ENCODE measurements around the gene BICD2. TPM values are rescaled to one million over a fixed set of nuclear protein-coding genes. Genes with fewer than 3 reads are reported as not detected.
A peak's percentile ranks its signal among the peaks of the same experiment; 100 is the strongest.

Gene BICD2
- total and polyA plus RNA-seq, 2 donors (not counting 1 experiment from before 2014, with no cell fraction given): 9.1 to 35.8 TPM

DNA sequence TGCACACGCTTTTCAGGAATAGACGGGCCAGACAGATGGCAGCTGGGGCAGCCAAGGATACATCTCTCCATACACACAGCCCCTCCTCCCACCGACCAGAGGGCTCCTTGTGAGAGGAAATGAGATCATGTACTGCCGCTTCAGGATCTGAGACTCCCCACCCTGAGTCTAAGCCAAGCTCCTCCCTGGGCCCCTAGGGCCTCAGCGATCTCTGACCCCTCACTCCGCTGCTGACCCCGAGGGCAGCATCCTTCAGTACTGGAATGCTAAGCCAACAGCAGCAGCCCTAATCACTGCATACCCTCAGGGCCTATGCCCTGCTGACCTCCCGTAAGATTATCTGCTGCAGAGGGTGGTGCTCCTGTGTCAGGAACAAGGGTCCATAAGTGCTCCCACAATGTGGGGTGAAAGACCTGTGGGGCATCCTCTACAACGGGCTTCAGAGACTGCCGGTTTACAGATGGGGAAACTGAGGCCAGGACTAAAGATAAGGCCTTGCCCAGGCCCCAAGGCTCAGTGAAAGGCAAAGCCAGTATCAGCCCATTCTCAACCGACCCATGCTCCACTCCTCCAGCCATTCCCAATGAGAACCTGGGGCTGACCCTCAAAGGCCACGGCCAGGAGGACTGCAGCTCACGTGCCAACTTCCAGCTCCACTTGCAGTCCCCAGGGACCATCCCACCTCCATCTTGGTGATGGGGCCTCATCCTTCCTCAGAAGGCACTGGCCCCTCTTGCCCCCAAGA is 37.5 kb downstream of the BICD2 start:
- peak in 1 of 2 donors; percentile 37 for DNase-seq (ENCODE audit: low read depth in 2 of 2)
- Histone ChIP-seq H2AFZ (ENCODE audit: low read length) (no peak overlapping the region), H3K79me2 (ENCODE audit: control insufficient read depth, insufficient read depth, low read length) (peaks cover 35% of the 10 kb centered on the region), H3K4me3 (replicated peaks in 1 of 4; ENCODE audit: control extremely low read depth in 1 of 4, insufficient read depth in 1 of 4, low read depth in 3 of 4, low read length in 4 of 4) (no peak overlapping the region), H3K27me3 (ENCODE audit: control insufficient read depth, insufficient read depth, low read length) (no peaks in the 10 kb centered on the region), H4K20me1 (ENCODE audit: control insufficient read depth, extremely low read depth, insufficient read depth, low read length) (no peaks in the 10 kb centered on the region), H3K4me1 (ENCODE audit: control insufficient read depth, extremely low read depth, insufficient read depth, low read length) (peaks cover 9% of the 10 kb centered on the region), H3K9ac (ENCODE audit: insufficient read depth, low read length) (no peak overlapping the region), H3K36me3 (ENCODE audit: control insufficient read depth, insufficient read depth, low read length) (peaks cover 11% of the 10 kb centered on the region), H3K4me2 (ENCODE audit: extremely low read depth, insufficient read depth, low read length) (no peak overlapping the region), H3K9me3 (ENCODE audit: control insufficient read depth, insufficient read depth, low read depth, low read length) (no peaks in the 10 kb centered on the region), H3K27ac (ENCODE audit: insufficient read depth, low read length) (no peak overlapping the region)
- TF ChIP-seq EZH2 (IDR thresholded peaks at IDR 0.05; ENCODE audit: low read length, missing control alignments): no peak
- TF ChIP-seq, protein P1, sequence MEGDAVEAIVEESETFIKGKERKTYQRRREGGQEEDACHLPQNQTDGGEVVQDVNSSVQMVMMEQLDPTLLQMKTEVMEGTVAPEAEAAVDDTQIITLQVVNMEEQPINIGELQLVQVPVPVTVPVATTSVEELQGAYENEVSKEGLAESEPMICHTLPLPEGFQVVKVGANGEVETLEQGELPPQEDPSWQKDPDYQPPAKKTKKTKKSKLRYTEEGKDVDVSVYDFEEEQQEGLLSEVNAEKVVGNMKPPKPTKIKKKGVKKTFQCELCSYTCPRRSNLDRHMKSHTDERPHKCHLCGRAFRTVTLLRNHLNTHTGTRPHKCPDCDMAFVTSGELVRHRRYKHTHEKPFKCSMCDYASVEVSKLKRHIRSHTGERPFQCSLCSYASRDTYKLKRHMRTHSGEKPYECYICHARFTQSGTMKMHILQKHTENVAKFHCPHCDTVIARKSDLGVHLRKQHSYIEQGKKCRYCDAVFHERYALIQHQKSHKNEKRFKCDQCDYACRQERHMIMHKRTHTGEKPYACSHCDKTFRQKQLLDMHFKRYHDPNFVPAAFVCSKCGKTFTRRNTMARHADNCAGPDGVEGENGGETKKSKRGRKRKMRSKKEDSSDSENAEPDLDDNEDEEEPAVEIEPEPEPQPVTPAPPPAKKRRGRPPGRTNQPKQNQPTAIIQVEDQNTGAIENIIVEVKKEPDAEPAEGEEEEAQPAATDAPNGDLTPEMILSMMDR (conservative IDR thresholded peaks at IDR 0.05 in 1 of 2, IDR thresholded peaks at IDR 0.05 in 1 of 2; ENCODE audit: low read depth in 1 of 2, low read length in 2 of 2): no peak

- no peaks in the 10 kb centered on the region for H4K20me1 ChIP-seq (ENCODE audit: control insufficient read depth, extremely low read depth, insufficient read depth, low read length)
- peaks cover 9% of the 10 kb centered on the region for H3K4me1 ChIP-seq (ENCODE audit: control insufficient read depth, extremely low read depth, insufficient read depth, low read length)
- DNase-seq (ENCODE audit: low read depth in 2 of 2): no peak
- no peaks in the 10 kb centered on the region for H3K27me3 ChIP-seq (ENCODE audit: control insufficient read depth, insufficient read depth, low read length)
- no peak overlapping the region for H3K9ac ChIP-seq (ENCODE audit: insufficient read depth, low read length)
- peaks cover 14% of the 10 kb centered on the region for H3K36me3 ChIP-seq (ENCODE audit: control insufficient read depth, insufficient read depth, low read length)
- H3K79me2 ChIP-seq (ENCODE audit: control insufficient read depth, insufficient read depth, low read length): peaks cover 29% of the 10 kb centered on the region
- no peak overlapping the region for H3K4me2 ChIP-seq (ENCODE audit: extremely low read depth, insufficient read depth, low read length)
- H3K27ac ChIP-seq (ENCODE audit: insufficient read depth, low read length): no peak overlapping the region
- no peaks in the 10 kb centered on the region for H3K9me3 ChIP-seq (ENCODE audit: control insufficient read depth, insufficient read depth, low read depth, low read length)
- TF ChIP-seq, protein P1 (conservative IDR thresholded peaks at IDR 0.05 in 1 of 2, IDR thresholded peaks at IDR 0.05 in 1 of 2; ENCODE audit: low read depth in 1 of 2, low read length in 2 of 2): no peak
- no peak for TF ChIP-seq EZH2 (IDR thresholded peaks at IDR 0.05; ENCODE audit: low read length, missing control alignments)
- H2AFZ ChIP-seq (ENCODE audit: low read length): no peak overlapping the region
- H3K4me3 ChIP-seq (replicated peaks in 1 of 4; ENCODE audit: control extremely low read depth in 1 of 4, insufficient read depth in 1 of 4, low read depth in 3 of 4, low read length in 4 of 4): no peak overlapping the region
Measured at GRCh38 chr9:92726348-92726747, 38.3 kb downstream of the BICD2 start.

GRCh38 chr9:92725766-92726165 is 38.9 kb downstream of the BICD2 start:
- Histone ChIP-seq H3K79me2 (ENCODE audit: control insufficient read depth, insufficient read depth, low read length) (peaks cover 25% of the 10 kb centered on the region), H4K20me1 (ENCODE audit: control insufficient read depth, extremely low read depth, insufficient read depth, low read length) (no peaks in the 10 kb centered on the region), H3K4me2 (ENCODE audit: extremely low read depth, insufficient read depth, low read length) (no peak overlapping the region), H3K9me3 (ENCODE audit: control insufficient read depth, insufficient read depth, low read depth, low read length) (no peaks in the 10 kb centered on the region), H3K27me3 (ENCODE audit: control insufficient read depth, insufficient read depth, low read length) (no peaks in the 10 kb centered on the region), H3K4me3 (replicated peaks in 1 of 4; ENCODE audit: control extremely low read depth in 1 of 4, insufficient read depth in 1 of 4, low read depth in 3 of 4, low read length in 4 of 4) (no peak overlapping the region), H3K9ac (ENCODE audit: insufficient read depth, low read length) (no peak overlapping the region), H3K4me1 (ENCODE audit: control insufficient read depth, extremely low read depth, insufficient read depth, low read length) (peaks cover 9% of the 10 kb centered on the region), H2AFZ (ENCODE audit: low read length) (no peak overlapping the region), H3K27ac (ENCODE audit: insufficient read depth, low read length) (no peak overlapping the region), H3K36me3 (ENCODE audit: control insufficient read depth, insufficient read depth, low read length) (peaks cover 18% of the 10 kb centered on the region)
- no peak for TF ChIP-seq EZH2 (IDR thresholded peaks at IDR 0.05; ENCODE audit: low read length, missing control alignments)
- TF ChIP-seq, protein P1 (conservative IDR thresholded peaks at IDR 0.05 in 1 of 2, IDR thresholded peaks at IDR 0.05 in 1 of 2; ENCODE audit: low read depth in 1 of 2, low read length in 2 of 2): no peak
- DNase-seq (ENCODE audit: low read depth in 2 of 2): no peak
